Hematopoietic multipotent progenitor cell treated with erythropoietin and hydrocortisone succinate and interleukin-3 and kit ligand, for 6 days (in vitro differentiated cells): ENCODE measurements around the gene AK4.
"Not testable (repeated sequence)": the region's sequence is repeated elsewhere in the genome, so short reads cannot be mapped to it uniquely, and the experiment has no call there.

Source experiments
- DNase-seq: peaks from one replicate; pipeline ENCODE4 v3.0.0-alpha.2; 2015

AK4 gene

GRCh38 chr1:65148178-65148547 is at the start of gene AK4:
Gene AK4 (plus strand): TSS chr1:65148203. CDS start chr1:65148408, 205 bp downstream.
- DNase-seq, result not testable (repeated sequence)

- no peak for DNase-seq
Observed at GRCh38 chr1:65103807-65104206, 44.2 kb upstream of the AK4 start.

GRCh38 chr1:65104854-65105534 is 43.0 kb upstream of the AK4 start:
- DNase-seq, result no peak

GRCh38 chr1:65105596-65105995 is 42.4 kb upstream of the AK4 start:
- DNase-seq, result no peak

GRCh38 chr1:65108025-65108642 is 39.9 kb upstream of the AK4 start:
- no peak for DNase-seq

GRCh38 chr1:65109487-65109886 is 38.5 kb upstream of the AK4 start:
- DNase-seq, result peak; percentile 20

GRCh38 chr1:65112811-65113210 is 35.2 kb upstream of the AK4 start:
- DNase-seq, result peak; percentile 9

- peak; percentile 33 for DNase-seq
Observed at GRCh38 chr1:65113298-65113697, 34.7 kb upstream of the AK4 start.

- no peak for DNase-seq
Observed at GRCh38 chr1:65114322-65114721, 33.7 kb upstream of the AK4 start.

GRCh38 chr1:65119951-65120350 is 28.1 kb upstream of the AK4 start:
- DNase-seq, result no peak

- not testable (repeated sequence) for DNase-seq
Observed at GRCh38 chr1:65129104-65129503, 18.9 kb upstream of the AK4 start.

- DNase-seq, result no peak
Observed at GRCh38 chr1:65138524-65138923, 9.5 kb upstream of the AK4 start.

- not testable (repeated sequence) for DNase-seq
Observed at GRCh38 chr1:65139793-65140192, 8.2 kb upstream of the AK4 start.

- no peak for DNase-seq
Observed at GRCh38 chr1:65141394-65141793, 6.6 kb upstream of the AK4 start.

- no peak for DNase-seq
Observed at GRCh38 chr1:65141918-65142317, 6.1 kb upstream of the AK4 start.

GRCh38 chr1:65143112-65143658 is 4.8 kb upstream of the AK4 start:
- not testable (repeated sequence) for DNase-seq

GRCh38 chr1:65146908-65147423 is 1.0 kb upstream of the AK4 start:
- no peak for DNase-seq

GRCh38 chr1:65147424-65148177 is 402 bp upstream of the AK4 start:
- DNase-seq, result peak; percentile 58

- DNase-seq, result peak; percentile 68
Observed at GRCh38 chr1:65148548-65149350, 746 bp downstream of the AK4 start.

GRCh38 chr1:65149351-65150107 is 1.5 kb downstream of the AK4 start:
- DNase-seq, result no peak

GRCh38 chr1:65150108-65150463 is 2.1 kb downstream of the AK4 start:
- no peak for DNase-seq
